ENCODE results near the gene PPM1D. TPM values are rescaled to one million over a fixed set of nuclear protein-coding genes. Genes with fewer than 3 reads are reported as not detected.
A peak's percentile ranks its signal among the peaks of the same experiment; 100 is the strongest.

PPM1D gene
- polyA plus RNA-seq, 2 of the 4 experiments (the other 2 are of a cell fraction): 10.5 to 13.5 TPM

DNA sequence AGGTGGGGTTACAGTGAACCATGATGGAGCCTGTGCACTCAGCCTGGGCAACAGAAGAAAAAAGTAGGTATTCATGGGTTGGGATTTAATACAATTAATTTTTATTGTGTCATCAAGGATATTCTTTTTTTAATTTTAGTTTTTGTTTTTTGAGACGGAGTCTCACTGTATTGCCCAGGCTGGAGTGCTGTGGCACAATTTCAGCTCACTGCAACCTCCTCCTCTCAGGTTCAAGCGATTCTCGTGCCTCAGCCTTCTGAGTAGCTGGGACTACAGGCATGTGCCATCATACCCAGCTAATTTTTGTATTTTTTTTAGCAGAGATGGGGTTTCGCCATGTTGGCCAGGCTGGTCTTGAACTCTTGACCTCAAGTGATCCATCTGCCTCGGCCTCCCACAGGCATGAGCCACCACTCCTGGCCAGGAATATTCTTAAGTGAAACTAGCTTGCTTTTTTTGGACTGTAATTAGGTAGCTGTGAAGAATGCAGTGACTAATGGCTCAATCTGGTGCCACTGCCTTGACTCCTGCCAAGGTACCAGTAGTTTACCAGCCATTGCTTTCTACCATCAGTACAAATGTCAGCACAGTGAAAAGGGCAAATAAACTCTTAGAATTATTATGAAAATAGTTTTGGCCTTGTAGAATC, 4.8 kb downstream of the PPM1D start:
- 82% methylated on average over 5 of the region's 5 CpGs for WGBS (ENCODE audit: missing lambda C conversion rate)
- Histone ChIP-seq H3K27ac (0 out of 6 replicates have a peak overlapping the region, but pooled peaks of 1 of the 2 experiments have one; percentile 12), H3K4me3 (no peak overlapping the region), H3K4me1 (peaks cover 39% of the 10 kb centered on the region), H3K4me2 (peak overlapping the region; percentile 1; the same call in 1 of the 3 replicates), H3K9me3 (no peaks in the 10 kb centered on the region)
- ChIA-PET CTCF (interaction anchor here (1.3 to 5.5 kb wide), 3 partner anchors 12 to 35 kb away, joined by 4 to 34 read pairs (median 6); no protein-coding TSS in a partner anchor), POLR2A (no interaction called here)
- DNase-seq (ENCODE audit: low read depth in 1 of 2, low spot score in 1 of 2): no peak
- TF ChIP-seq HOXB5 (CRISPR knock-in tag; IDR thresholded peaks at IDR 0.05) (no peak), HOXB13 (CRISPR knock-in tag; IDR thresholded peaks at IDR 0.05; ENCODE audit: low read depth) (no peak), FOSL2 (IDR thresholded peaks at IDR 0.05) (no peak), FOSL2 (CRISPR knock-in tag; IDR thresholded peaks at IDR 0.05) (no peak), HOXA7 (CRISPR knock-in tag; IDR thresholded peaks at IDR 0.05) (no peak)
- TF ChIP-seq, protein P1, sequence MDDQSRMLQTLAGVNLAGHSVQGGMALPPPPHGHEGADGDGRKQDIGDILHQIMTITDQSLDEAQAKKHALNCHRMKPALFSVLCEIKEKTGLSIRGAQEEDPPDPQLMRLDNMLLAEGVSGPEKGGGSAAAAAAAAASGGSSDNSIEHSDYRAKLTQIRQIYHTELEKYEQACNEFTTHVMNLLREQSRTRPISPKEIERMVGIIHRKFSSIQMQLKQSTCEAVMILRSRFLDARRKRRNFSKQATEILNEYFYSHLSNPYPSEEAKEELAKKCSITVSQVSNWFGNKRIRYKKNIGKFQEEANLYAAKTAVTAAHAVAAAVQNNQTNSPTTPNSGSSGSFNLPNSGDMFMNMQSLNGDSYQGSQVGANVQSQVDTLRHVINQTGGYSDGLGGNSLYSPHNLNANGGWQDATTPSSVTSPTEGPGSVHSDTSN (IDR thresholded peaks at IDR 0.05): no peak
- TF ChIP-seq, protein P2, sequence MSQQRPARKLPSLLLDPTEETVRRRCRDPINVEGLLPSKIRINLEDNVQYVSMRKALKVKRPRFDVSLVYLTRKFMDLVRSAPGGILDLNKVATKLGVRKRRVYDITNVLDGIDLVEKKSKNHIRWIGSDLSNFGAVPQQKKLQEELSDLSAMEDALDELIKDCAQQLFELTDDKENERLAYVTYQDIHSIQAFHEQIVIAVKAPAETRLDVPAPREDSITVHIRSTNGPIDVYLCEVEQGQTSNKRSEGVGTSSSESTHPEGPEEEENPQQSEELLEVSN (IDR thresholded peaks at IDR 0.05; ENCODE audit: borderline replicate concordance, low read depth): no peak
- TF ChIP-seq, protein P3, sequence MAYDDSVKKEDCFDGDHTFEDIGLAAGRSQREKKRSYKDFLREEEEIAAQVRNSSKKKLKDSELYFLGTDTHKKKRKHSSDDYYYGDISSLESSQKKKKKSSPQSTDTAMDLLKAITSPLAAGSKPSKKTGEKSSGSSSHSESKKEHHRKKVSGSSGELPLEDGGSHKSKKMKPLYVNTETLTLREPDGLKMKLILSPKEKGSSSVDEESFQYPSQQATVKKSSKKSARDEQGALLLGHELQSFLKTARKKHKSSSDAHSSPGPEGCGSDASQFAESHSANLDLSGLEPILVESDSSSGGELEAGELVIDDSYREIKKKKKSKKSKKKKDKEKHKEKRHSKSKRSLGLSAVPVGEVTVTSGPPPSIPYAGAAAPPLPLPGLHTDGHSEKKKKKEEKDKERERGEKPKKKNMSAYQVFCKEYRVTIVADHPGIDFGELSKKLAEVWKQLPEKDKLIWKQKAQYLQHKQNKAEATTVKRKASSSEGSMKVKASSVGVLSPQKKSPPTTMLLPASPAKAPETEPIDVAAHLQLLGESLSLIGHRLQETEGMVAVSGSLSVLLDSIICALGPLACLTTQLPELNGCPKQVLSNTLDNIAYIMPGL (CRISPR knock-in tag; IDR thresholded peaks at IDR 0.05; ENCODE audit: borderline replicate concordance): no peak
- no peak for ATAC-seq
- FAIRE-seq: no peak

DNA sequence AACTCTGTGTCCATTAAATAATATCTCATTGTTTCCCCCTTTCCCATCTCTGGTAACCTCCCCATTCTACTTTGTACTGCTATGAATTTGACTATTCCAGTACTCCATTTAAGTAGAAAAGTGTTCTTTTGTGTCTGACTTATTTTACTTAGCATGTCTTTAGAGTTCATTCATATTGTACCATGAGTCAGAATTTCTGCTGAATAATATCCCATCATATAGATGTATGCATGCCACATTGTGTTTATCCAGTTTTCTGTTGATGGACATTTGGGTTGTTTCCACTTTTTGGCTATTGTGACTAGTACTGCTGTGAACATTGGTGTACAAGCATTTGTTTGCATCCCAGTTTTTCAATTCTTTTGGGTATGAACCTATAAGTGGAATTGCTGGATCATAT, 6.0 kb downstream of the PPM1D start:
- TF ChIP-seq RARB (CRISPR knock-in tag; IDR thresholded peaks at IDR 0.05): no peak
- TF ChIP-seq, protein P4, sequence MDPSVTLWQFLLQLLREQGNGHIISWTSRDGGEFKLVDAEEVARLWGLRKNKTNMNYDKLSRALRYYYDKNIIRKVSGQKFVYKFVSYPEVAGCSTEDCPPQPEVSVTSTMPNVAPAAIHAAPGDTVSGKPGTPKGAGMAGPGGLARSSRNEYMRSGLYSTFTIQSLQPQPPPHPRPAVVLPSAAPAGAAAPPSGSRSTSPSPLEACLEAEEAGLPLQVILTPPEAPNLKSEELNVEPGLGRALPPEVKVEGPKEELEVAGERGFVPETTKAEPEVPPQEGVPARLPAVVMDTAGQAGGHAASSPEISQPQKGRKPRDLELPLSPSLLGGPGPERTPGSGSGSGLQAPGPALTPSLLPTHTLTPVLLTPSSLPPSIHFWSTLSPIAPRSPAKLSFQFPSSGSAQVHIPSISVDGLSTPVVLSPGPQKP (IDR thresholded peaks at IDR 0.05; ENCODE audit: low read depth, low read length): no peak
- TF ChIP-seq ESRRA (IDR thresholded peaks at IDR 0.05; ENCODE audit: borderline replicate concordance, low read length): no peak
- TF ChIP-seq, protein P5, sequence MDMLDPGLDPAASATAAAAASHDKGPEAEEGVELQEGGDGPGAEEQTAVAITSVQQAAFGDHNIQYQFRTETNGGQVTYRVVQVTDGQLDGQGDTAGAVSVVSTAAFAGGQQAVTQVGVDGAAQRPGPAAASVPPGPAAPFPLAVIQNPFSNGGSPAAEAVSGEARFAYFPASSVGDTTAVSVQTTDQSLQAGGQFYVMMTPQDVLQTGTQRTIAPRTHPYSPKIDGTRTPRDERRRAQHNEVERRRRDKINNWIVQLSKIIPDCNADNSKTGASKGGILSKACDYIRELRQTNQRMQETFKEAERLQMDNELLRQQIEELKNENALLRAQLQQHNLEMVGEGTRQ (IDR thresholded peaks at IDR 0.05): no peak
- TF ChIP-seq MYC (IDR thresholded peaks at IDR 0.05; ENCODE audit: borderline replicate concordance, low read length): no peak
- no peak for TF ChIP-seq RFX5 (IDR thresholded peaks at IDR 0.05)
- no peak for TF ChIP-seq TP53 (CRISPR knock-in tag; IDR thresholded peaks at IDR 0.05)
- no peak for TF ChIP-seq HOXB13 (CRISPR knock-in tag; IDR thresholded peaks at IDR 0.05; ENCODE audit: low read depth)
- no peak for TF ChIP-seq NPAS2 (CRISPR knock-in tag; IDR thresholded peaks at IDR 0.05; ENCODE audit: borderline replicate concordance)
- TF ChIP-seq KDM5A (IDR thresholded peaks at IDR 0.05): no peak
- TF ChIP-seq, protein P6, sequence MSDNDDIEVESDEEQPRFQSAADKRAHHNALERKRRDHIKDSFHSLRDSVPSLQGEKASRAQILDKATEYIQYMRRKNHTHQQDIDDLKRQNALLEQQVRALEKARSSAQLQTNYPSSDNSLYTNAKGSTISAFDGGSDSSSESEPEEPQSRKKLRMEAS (IDR thresholded peaks at IDR 0.05): no peak
- Histone ChIP-seq H3K4me1 (peaks cover 47% of the 10 kb centered on the region), H3K4me3 (no peak overlapping the region), H3K9me3 (no peaks in the 10 kb centered on the region), H3K27ac (no peak overlapping the region), H3K4me2 (no peak overlapping the region)
- POLR2A ChIA-PET: no interaction called here
- no peak for ATAC-seq
- no peak for DNase-seq (ENCODE audit: low read depth in 1 of 2, low spot score in 1 of 2)
- no peak for FAIRE-seq
- CTCF ChIA-PET: interaction anchor here (1.0 to 5.5 kb wide), 3 partner anchors 10 to 185 kb away, joined by 4 to 34 read pairs (median 6); no protein-coding TSS in a partner anchor

Data from A549 (cell line).